K562 (cell line): ENCODE measurements around the gene EIF4G1. TPM values are rescaled to one million over a fixed set of nuclear protein-coding genes. Genes with fewer than 3 reads are reported as not detected.

Experiments used
- ELF1 ChIP-seq: fragments of 200-800 bp; sonication (Bioruptor generic); IDR thresholded peaks from 2 replicates; pipeline ENCODE4 v1.6.1; 2016; ENCODE audit warnings: missing genetic modification characterization, missing compliant biosample characterization
- GTF2E2 ChIP-seq: fragments of 200-800 bp; sonication (Bioruptor generic); IDR thresholded peaks from 2 replicates; pipeline ENCODE4 v1.6.1; 2016; ENCODE audit warnings: missing genetic modification characterization, missing compliant biosample characterization
- POLR2B ChIP-seq: fragments of 450-650 bp; IDR thresholded peaks from 2 replicates; pipeline ENCODE4 v1.6.1; 2018; ENCODE audit warnings: low read depth; ENCODE audit not compliant: partially characterized antibody
- SAFB ChIP-seq: fragments of 200-400 bp; formaldehyde crosslinking; IDR thresholded peaks from 2 replicates; pipeline ENCODE4 v1.6.1; 2017; ENCODE audit warnings: low read depth, low read length, borderline replicate concordance
- TEAD1 ChIP-seq, 2 experiments: fragments of 450-650 bp in 1 of 2; sonication (generic) in 1 of 2; formaldehyde crosslinking; IDR thresholded peaks; 2 replicates each; pipeline versions ENCODE4 v1.4.0 to v1.8.0; 2020 to 2022; ENCODE audit warnings: mild to moderate bottlenecking in 2 of 2, missing genetic modification reagents in 1 of 2
- TGIF2 ChIP-seq: sonication (generic); formaldehyde crosslinking; IDR thresholded peaks from 2 replicates; pipeline ENCODE4 v1.8.1; 2022; ENCODE audit warnings: mild to moderate bottlenecking, missing genetic modification reagents, moderate library complexity
- U2AF1 ChIP-seq: fragments of 200-400 bp; formaldehyde crosslinking; optimal IDR thresholded peaks from 2 replicates; pipeline ENCODE3; 2017; ENCODE audit warnings: mild to moderate bottlenecking, low read depth, low read length, moderate library complexity
- ZBTB1 ChIP-seq: sonication (generic); formaldehyde crosslinking; IDR thresholded peaks from 2 replicates; pipeline ENCODE4 v1.8.1; 2023; ENCODE audit warnings: missing genetic modification reagents, low read depth, mild to moderate bottlenecking, borderline replicate concordance
- ZFX ChIP-seq: sonication (generic); formaldehyde crosslinking; IDR thresholded peaks from 2 replicates; pipeline ENCODE4 v1.8.0; 2022; ENCODE audit warnings: mild to moderate bottlenecking, missing genetic modification reagents, moderate library complexity
- ZNF165 ChIP-seq: fragments of 250-450 bp; sonication (Bioruptor Pico); IDR thresholded peaks from 2 replicates; pipeline ENCODE4 v1.4.0; 2020; ENCODE audit warnings: borderline replicate concordance
- ZNF282 ChIP-seq: sonication (generic); formaldehyde crosslinking; IDR thresholded peaks from 2 replicates; pipeline ENCODE4 v1.8.1; 2023; ENCODE audit warnings: missing genetic modification reagents
- ZNF79 ChIP-seq: fragments of 250-450 bp; sonication (Bioruptor Pico); IDR thresholded peaks from 2 replicates; pipeline ENCODE4 v1.4.0; 2020; ENCODE audit warnings: low read depth, mild to moderate bottlenecking, moderate library complexity
- polyA plus RNA-seq, 8 experiments: library from polyadenylated mRNA; depleted of rRNA in 4 of 8; stranded (reverse) in 5 of 8; unstranded in 3 of 8; fragments of >200 nt; fragmentation: Nextera tagmentation in 2 of 8; fragmentation: Illumina TruSeq in 1 of 8; extraction: Ambion mirVana in 2 of 8; extraction: Trizol in 1 of 8; gene quantifications; 2 replicates each; pipeline versions ENCODE4 v1.2.1 to v1.2.3, GENCODE V29; 2011 to 2014; ENCODE audit warnings: inconsistent platforms in 1 of 8, missing spikeins in 1 of 8
- total RNA-seq, 7 experiments: library from RNA; depleted of rRNA in 6 of 7; stranded (reverse); fragments of >200 nt in 6 of 7; fragmentation: Illumina TruSeq in 2 of 7; extraction: Trizol in 2 of 7; gene quantifications; 2 replicates each; pipeline versions ENCODE4 v1.2.1 to v1.2.3, GENCODE V29; 2011 to 2021; ENCODE audit warnings: low replicate concordance in 1 of 7
- TF ChIP-seq, protein P1 (sequence below): fragments of 250-450 bp; sonication (Bioruptor Pico); IDR thresholded peaks from 2 replicates; pipeline ENCODE4 v1.4.0; 2020; ENCODE audit warnings: mild to moderate bottlenecking, moderate library complexity
- TF ChIP-seq, protein P2 (sequence below), 2 experiments: IDR thresholded peaks; 2 replicates each; pipeline ENCODE4 v1.6.1; 2012; ENCODE audit warnings: improper control_type of control experiment in 2 of 2, low read depth in 2 of 2, low read length in 2 of 2, borderline replicate concordance in 1 of 2
- TF ChIP-seq, protein P3 (sequence below): conservative IDR thresholded peaks from 2 replicates; pipeline ENCODE4 v1.6.1; 2011; ENCODE audit warnings: low read depth, mild to moderate bottlenecking, low read length; ENCODE audit not compliant: control insufficient read depth

The EIF4G1 gene
- total and polyA plus RNA-seq, 9 of the 15 experiments (the other 6 are each of a cell fraction or from before 2014, with no cell fraction given): 4.6 to 505 (median 155) TPM

DNA sequence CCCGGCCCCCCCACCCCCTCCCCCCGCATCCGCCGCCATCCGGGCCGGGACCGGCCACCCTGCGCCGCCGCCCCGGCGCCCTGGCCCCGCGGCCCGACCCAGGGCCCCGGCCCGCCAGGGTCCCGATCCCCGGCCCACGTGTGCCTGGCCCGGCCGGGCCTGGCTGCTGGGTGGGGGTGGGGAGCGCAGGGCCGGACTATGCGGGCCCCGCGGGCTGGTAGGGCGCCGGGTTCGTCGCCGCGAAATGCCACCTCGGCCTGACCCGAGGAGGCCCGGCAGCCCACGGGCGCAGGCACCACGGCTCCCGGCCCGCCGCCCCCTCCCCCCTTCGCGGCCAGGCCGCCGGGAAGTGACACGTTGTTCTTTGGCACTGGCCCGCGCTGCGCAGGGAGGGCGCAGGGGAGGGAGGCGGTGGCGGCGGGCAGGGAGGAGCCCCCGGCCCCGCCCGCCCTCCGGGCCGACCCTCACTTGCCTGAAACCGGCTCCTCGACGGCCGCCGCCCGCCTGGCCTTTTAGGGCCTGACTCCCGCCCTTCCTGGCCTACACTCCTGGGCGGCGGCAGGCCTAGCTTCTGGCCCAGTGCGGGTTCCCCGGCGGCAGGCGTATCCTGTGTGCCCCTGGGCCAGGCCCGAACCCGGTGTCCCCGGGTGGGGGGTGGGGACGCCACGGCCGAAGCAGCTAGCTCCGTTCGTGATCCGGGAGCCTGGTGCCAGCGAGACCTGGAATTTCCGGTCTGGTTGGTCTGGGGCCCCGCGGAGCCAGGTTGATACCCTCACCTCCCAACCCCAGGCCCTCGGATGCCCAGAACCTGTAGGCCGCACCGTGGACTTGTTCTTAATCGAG is 515 bp downstream of the EIF4G1 start (continued):
- TF ChIP-seq, protein P1, sequence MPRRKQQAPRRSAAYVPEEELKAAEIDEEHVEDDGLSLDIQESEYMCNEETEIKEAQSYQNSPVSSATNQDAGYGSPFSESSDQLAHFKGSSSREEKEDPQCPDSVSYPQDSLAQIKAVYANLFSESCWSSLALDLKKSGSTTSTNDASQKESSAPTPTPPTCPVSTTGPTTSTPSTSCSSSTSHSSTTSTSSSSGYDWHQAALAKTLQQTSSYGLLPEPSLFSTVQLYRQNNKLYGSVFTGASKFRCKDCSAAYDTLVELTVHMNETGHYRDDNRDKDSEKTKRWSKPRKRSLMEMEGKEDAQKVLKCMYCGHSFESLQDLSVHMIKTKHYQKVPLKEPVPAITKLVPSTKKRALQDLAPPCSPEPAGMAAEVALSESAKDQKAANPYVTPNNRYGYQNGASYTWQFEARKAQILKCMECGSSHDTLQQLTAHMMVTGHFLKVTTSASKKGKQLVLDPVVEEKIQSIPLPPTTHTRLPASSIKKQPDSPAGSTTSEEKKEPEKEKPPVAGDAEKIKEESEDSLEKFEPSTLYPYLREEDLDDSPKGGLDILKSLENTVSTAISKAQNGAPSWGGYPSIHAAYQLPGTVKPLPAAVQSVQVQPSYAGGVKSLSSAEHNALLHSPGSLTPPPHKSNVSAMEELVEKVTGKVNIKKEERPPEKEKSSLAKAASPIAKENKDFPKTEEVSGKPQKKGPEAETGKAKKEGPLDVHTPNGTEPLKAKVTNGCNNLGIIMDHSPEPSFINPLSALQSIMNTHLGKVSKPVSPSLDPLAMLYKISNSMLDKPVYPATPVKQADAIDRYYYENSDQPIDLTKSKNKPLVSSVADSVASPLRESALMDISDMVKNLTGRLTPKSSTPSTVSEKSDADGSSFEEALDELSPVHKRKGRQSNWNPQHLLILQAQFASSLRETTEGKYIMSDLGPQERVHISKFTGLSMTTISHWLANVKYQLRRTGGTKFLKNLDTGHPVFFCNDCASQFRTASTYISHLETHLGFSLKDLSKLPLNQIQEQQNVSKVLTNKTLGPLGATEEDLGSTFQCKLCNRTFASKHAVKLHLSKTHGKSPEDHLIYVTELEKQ: no peak
- TF ChIP-seq ZFX (CRISPR knock-in tag) (peak; percentile 81), POLR2B (no peak), ZNF165 (CRISPR knock-in tag) (no peak), TGIF2 (CRISPR knock-in tag) (peak; percentile 71; the same call in 1 of the 2 replicates), ELF1 (tag) (peak; percentile 63), SAFB (no peak), GTF2E2 (no peak), ZBTB1 (CRISPR knock-in tag) (peak; percentile 67; the same call in 1 of the 2 replicates), ZNF282 (CRISPR knock-in tag) (no peak), ZNF79 (CRISPR knock-in tag) (no peak), TEAD1 (CRISPR knock-in tag; IDR thresholded peaks at IDR 0.05) (0 out of 4 replicates have a peak, but pooled peaks of 1 of the 2 experiments have one; percentile 62), U2AF1 (peak; percentile 8)
- TF ChIP-seq, protein P2, sequence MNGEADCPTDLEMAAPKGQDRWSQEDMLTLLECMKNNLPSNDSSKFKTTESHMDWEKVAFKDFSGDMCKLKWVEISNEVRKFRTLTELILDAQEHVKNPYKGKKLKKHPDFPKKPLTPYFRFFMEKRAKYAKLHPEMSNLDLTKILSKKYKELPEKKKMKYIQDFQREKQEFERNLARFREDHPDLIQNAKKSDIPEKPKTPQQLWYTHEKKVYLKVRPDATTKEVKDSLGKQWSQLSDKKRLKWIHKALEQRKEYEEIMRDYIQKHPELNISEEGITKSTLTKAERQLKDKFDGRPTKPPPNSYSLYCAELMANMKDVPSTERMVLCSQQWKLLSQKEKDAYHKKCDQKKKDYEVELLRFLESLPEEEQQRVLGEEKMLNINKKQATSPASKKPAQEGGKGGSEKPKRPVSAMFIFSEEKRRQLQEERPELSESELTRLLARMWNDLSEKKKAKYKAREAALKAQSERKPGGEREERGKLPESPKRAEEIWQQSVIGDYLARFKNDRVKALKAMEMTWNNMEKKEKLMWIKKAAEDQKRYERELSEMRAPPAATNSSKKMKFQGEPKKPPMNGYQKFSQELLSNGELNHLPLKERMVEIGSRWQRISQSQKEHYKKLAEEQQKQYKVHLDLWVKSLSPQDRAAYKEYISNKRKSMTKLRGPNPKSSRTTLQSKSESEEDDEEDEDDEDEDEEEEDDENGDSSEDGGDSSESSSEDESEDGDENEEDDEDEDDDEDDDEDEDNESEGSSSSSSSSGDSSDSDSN (IDR thresholded peaks at IDR 0.05; ENCODE audit: borderline replicate concordance in 1 of 2, low read depth in 2 of 2, low read length in 2 of 2): 0 out of 4 replicates have a peak, but pooled peaks of 1 of the 2 experiments have one; percentile 35
- TF ChIP-seq, protein P3, sequence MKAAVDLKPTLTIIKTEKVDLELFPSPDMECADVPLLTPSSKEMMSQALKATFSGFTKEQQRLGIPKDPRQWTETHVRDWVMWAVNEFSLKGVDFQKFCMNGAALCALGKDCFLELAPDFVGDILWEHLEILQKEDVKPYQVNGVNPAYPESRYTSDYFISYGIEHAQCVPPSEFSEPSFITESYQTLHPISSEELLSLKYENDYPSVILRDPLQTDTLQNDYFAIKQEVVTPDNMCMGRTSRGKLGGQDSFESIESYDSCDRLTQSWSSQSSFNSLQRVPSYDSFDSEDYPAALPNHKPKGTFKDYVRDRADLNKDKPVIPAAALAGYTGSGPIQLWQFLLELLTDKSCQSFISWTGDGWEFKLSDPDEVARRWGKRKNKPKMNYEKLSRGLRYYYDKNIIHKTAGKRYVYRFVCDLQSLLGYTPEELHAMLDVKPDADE: peak; percentile 52
